Breast epithelium (tissue), 3 donors: Measurements from ENCODE around the gene FGFR3.

Experiments used
- POLR2A ChIP-seq: fragments of 450-650 bp; IDR thresholded peaks from one replicate; pipeline ENCODE4 v1.6.1; 2016; ENCODE audit warnings: antibody characterized with exemption, mild to moderate bottlenecking, moderate library complexity
- POLR2AphosphoS5 ChIP-seq, 3 donors: sonication (generic); formaldehyde crosslinking; IDR thresholded peaks; one replicate each; pipeline ENCODE4 v1.6.1; 2017; ENCODE audit warnings: antibody characterized with exemption in 3 of 3
- TF ChIP-seq, protein P1 (sequence below), 3 donors: fragments of 450-650 bp; IDR thresholded peaks; one replicate each; pipeline ENCODE4 v1.5.1; 2016 to 2017; ENCODE audit warnings: antibody characterized with exemption in 3 of 3, mild to moderate bottlenecking in 3 of 3, moderate library complexity in 3 of 3

- TF ChIP-seq POLR2AphosphoS5 (IDR thresholded peaks at IDR 0.05) (no peak), POLR2A (no peak)
- TF ChIP-seq, protein P1, sequence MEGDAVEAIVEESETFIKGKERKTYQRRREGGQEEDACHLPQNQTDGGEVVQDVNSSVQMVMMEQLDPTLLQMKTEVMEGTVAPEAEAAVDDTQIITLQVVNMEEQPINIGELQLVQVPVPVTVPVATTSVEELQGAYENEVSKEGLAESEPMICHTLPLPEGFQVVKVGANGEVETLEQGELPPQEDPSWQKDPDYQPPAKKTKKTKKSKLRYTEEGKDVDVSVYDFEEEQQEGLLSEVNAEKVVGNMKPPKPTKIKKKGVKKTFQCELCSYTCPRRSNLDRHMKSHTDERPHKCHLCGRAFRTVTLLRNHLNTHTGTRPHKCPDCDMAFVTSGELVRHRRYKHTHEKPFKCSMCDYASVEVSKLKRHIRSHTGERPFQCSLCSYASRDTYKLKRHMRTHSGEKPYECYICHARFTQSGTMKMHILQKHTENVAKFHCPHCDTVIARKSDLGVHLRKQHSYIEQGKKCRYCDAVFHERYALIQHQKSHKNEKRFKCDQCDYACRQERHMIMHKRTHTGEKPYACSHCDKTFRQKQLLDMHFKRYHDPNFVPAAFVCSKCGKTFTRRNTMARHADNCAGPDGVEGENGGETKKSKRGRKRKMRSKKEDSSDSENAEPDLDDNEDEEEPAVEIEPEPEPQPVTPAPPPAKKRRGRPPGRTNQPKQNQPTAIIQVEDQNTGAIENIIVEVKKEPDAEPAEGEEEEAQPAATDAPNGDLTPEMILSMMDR (IDR thresholded peaks at IDR 0.05): no peak
Observed at GRCh38 chr4:1808851-1809753, 16.0 kb downstream of the FGFR3 start.
